ENCODE data around the gene POLR2F.

The POLR2F gene

GRCh38 chr22:37999640-38000272 is 46.3 kb downstream of the POLR2F start (continued):
- TF ChIP-seq, protein P1, sequence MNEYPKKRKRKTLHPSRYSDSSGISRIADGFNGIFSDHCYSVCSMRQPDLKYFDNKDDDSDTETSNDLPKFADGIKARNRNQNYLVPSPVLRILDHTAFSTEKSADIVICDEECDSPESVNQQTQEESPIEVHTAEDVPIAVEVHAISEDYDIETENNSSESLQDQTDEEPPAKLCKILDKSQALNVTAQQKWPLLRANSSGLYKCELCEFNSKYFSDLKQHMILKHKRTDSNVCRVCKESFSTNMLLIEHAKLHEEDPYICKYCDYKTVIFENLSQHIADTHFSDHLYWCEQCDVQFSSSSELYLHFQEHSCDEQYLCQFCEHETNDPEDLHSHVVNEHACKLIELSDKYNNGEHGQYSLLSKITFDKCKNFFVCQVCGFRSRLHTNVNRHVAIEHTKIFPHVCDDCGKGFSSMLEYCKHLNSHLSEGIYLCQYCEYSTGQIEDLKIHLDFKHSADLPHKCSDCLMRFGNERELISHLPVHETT (tag by site-specific recombination; IDR thresholded peaks at IDR 0.05): no peak
- TF ChIP-seq RBAK (tag by site-specific recombination; IDR thresholded peaks at IDR 0.05) (no peak), ZNF548 (tag by site-specific recombination; IDR thresholded peaks at IDR 0.05) (no peak), ZNF830 (tag by site-specific recombination; IDR thresholded peaks at IDR 0.05; ENCODE audit: low read depth) (no peak), ZBTB1 (tag by site-specific recombination; IDR thresholded peaks at IDR 0.05) (no peak), ZSCAN23 (tag by site-specific recombination; IDR thresholded peaks at IDR 0.05) (no peak)
- TF ChIP-seq, protein P2, sequence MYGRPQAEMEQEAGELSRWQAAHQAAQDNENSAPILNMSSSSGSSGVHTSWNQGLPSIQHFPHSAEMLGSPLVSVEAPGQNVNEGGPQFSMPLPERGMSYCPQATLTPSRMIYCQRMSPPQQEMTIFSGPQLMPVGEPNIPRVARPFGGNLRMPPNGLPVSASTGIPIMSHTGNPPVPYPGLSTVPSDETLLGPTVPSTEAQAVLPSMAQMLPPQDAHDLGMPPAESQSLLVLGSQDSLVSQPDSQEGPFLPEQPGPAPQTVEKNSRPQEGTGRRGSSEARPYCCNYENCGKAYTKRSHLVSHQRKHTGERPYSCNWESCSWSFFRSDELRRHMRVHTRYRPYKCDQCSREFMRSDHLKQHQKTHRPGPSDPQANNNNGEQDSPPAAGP (tag by site-specific recombination; IDR thresholded peaks at IDR 0.05): peak; percentile 54

- CTCF ChIA-PET: interaction anchor here (0.6 to 0.9 kb wide), 2 partner anchors 11 to 189 kb away, joined by 3 read pairs; no protein-coding TSS in a partner anchor
- TF ChIP-seq ZNF843 (tag by site-specific recombination; IDR thresholded peaks at IDR 0.05): no peak
- peak; percentile 95 for TF ChIP-seq ZNF121 (tag by site-specific recombination; IDR thresholded peaks at IDR 0.05)
- no peak for TF ChIP-seq ZNF521 (tag by site-specific recombination; IDR thresholded peaks at IDR 0.05)
- POLR2A ChIA-PET: no interaction called here
- Histone ChIP-seq H3K4me1 (ENCODE audit: control insufficient read depth, insufficient read depth, low read length) (no peaks in the 10 kb centered on the region), H3K9me3 (ENCODE audit: control insufficient read depth, insufficient read depth, low read depth, low read length) (no peaks in the 10 kb centered on the region), H3K36me3 (ENCODE audit: control insufficient read depth in 2 of 2, insufficient read depth in 1 of 2, low read length in 2 of 2) (no peaks in the 10 kb centered on the region), H3K27ac (ENCODE audit: extremely low read depth, low read depth, low read length) (no peak overlapping the region), H3K4me3 (ENCODE audit: low read depth, low read length) (no peak overlapping the region)
Observed at GRCh38 chr22:38005943-38006342, 52.4 kb downstream of the POLR2F start.

GRCh38 chr22:38006906-38007305 is 53.4 kb downstream of the POLR2F start:
- H3K4me1 ChIP-seq (ENCODE audit: control insufficient read depth, insufficient read depth, low read length): no peaks in the 10 kb centered on the region
- no peak overlapping the region for H3K4me3 ChIP-seq (ENCODE audit: low read depth, low read length)
- no peaks in the 10 kb centered on the region for H3K9me3 ChIP-seq (ENCODE audit: control insufficient read depth, insufficient read depth, low read depth, low read length)
- no peak overlapping the region for H3K27ac ChIP-seq (ENCODE audit: extremely low read depth, low read depth, low read length)
- CTCF ChIA-PET: interaction anchor here (0.6 kb wide), 1 partner anchor 581 kb away, joined by 3 read pairs; no protein-coding TSS in a partner anchor
- POLR2A ChIA-PET: no interaction called here
- H3K36me3 ChIP-seq (ENCODE audit: control insufficient read depth in 2 of 2, insufficient read depth in 1 of 2, low read length in 2 of 2): no peaks in the 10 kb centered on the region
- TF ChIP-seq ZNF473 (tag by site-specific recombination; IDR thresholded peaks at IDR 0.05) (no peak), ZNF394 (tag by site-specific recombination; IDR thresholded peaks at IDR 0.05; ENCODE audit: borderline replicate concordance) (no peak), ZNF324 (tag by site-specific recombination; IDR thresholded peaks at IDR 0.05) (no peak), TCF7L2 (IDR thresholded peaks at IDR 0.05; ENCODE audit: borderline replicate concordance, low read depth, low read length) (no peak), ZSCAN23 (tag by site-specific recombination; IDR thresholded peaks at IDR 0.05) (no peak), BCL11B (tag by site-specific recombination; IDR thresholded peaks at IDR 0.05; ENCODE audit: low read depth) (no peak), ZNF549 (tag by site-specific recombination; IDR thresholded peaks at IDR 0.05) (no peak), ZNF37A (tag by site-specific recombination; IDR thresholded peaks at IDR 0.05) (no peak), ZNF416 (tag by site-specific recombination; IDR thresholded peaks at IDR 0.05) (no peak), ZNF10 (tag by site-specific recombination; IDR thresholded peaks at IDR 0.05) (no peak), ZNF155 (tag by site-specific recombination; IDR thresholded peaks at IDR 0.05) (no peak), ZNF654 (tag by site-specific recombination; IDR thresholded peaks at IDR 0.05; ENCODE audit: low read depth) (no peak), AEBP2 (tag by site-specific recombination; IDR thresholded peaks at IDR 0.05; ENCODE audit: borderline replicate concordance) (no peak), MZF1 (tag by site-specific recombination; IDR thresholded peaks at IDR 0.05; ENCODE audit: borderline replicate concordance) (no peak), ATF2 (tag by site-specific recombination; IDR thresholded peaks at IDR 0.05; ENCODE audit: low read depth) (no peak), SP2 (tag by site-specific recombination; IDR thresholded peaks at IDR 0.05) (no peak), ZNF16 (tag by site-specific recombination; IDR thresholded peaks at IDR 0.05; ENCODE audit: low read depth) (no peak), ZNF223 (tag by site-specific recombination; IDR thresholded peaks at IDR 0.05) (no peak)
